GM18498 (cell line): ENCODE results near the gene NELFCD.

Experiments
- ATAC-seq: cut with Tn5 transposase; IDR thresholded peaks from one replicate; pipeline ENCODE4 v1.9.1; 2021; ENCODE audit warnings: mild to moderate bottlenecking, moderate library complexity; ENCODE audit not compliant: unreplicated experiment

NELFCD gene

DNA sequence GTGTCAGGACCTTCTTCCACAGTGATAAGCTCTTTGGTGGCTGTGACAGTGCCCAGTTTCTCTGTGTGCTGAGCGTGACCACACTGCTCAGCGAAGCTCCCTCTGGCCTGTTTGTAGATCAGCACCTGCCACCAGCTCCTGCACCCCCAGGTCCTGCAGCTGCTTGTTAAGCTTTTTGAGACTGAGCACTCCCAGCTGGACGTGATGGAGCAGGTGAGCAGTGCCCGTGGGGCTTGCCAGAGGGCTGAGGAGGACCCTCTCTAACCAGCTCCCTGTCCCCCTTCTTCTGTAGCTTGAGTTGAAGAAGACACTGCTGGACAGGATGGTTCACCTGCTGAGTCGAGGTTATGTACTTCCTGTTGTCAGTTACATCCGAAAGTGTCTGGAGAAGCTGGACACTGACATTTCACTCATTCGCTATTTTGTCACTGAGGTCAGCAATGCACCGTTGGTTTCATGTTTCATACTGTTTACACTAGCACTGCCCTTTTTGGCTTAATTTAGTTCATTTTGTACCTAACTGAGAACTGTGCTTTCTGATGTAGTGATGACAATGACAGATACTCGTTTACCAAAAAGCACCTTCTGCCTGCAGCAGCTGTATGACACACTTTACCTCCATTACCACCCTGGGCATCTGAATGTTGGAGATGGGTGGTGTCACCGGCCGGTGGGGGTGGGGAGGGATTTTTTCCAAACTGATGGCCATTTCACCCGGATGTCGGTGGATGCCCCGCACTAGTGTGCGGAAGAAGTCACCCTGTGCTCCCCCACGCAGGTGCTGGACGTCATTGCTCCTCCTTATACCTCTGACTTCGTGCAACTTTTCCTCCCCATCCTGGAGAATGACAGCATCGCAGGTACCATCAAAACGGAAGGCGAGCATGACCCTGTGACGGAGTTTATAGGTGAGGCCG, 12.5 kb downstream of the NELFCD start:
- no peak for ATAC-seq

DNA sequence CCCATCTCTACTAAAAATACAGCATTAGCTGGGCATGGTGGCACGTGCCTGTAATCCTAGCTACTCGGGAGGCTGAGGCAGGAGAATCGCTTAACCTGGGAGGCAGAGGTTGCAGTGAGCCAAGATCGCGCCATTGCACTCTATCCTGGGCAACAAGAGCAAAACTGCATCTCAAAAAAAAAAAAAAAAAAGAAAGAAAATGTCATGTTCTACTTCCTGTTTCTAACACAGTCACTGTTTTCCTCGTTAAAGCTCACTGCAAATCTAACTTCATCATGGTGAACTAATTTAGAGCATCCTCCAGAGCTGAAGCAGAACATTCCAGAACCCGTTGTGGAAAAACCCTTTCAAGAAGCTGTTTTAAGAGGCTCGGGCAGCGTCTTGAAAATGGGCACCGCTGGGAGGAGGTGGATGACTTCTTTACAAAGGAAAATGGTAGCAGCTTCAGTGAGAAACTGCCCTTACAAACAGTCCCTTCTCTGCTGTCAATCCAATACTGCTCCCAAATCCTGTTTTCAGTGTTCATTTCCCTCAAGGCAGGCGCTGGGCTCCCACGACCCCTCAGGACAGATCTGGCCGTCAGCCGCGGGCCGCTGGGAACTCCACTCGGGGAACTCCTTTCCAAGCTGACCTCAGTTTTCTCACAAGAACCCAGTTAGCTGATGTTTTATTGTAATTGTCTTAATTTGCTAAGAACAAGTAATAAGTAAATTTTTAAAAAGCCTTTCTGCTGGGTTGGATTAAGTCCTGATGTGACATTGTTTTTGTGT, 13.5 kb downstream of the NELFCD start:
- no peak for ATAC-seq

DNA sequence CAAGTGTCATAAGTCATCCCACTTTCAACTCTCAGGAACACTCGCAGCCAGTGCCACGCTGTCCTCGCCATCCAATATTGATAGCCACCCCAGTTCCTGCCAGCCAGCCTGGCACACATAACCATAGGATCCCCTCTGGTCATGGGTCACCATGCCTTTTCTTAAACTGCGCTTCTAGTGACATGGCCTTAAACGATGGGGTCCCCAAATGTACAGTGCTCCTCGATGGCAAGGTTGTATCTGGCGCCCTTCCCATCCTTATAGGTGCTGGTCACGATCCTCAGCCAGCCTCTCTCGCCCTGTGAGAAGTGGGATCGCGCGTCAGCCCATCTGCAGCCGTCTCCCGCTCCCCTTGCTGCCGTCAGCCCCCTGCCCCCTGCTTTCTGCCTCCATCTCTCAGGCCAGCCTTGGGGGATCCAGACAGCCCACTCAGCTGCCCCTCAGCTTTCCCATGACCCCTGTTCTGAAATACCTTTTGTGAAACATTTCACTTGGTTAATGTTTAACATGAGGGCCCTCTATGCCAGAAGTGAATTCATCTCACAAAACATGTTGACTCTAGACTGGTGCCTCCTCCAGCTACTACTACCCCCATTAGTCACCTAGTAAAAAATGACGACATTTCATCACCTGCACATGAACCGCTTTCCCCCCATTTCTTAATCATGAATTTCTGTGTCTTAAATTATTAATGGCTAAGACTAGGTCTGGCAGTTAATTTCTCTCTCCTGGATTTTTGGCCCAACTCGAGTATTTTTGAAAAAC, 14.6 kb downstream of the NELFCD start:
- ATAC-seq, result no peak

DNA sequence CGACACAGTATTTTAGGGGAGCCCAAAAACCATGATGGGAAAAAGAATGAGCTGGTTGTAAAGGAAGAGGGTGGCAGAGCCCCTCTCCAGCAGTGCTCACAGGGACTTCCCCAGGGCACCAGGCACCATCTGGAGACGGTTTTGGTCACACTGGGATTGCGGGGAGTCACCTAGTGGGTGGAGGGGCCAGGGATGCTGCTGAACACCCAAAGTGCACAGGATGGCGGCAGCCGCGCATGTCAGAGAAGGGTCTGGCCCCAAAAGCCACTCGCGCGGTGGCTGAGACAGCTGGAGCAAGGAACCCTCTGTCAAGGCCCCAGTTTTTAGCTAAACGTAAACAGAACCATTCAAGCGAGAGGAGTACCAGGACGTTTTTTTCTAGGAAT, 15.2 kb downstream of the NELFCD start:
- ATAC-seq, result no peak

DNA sequence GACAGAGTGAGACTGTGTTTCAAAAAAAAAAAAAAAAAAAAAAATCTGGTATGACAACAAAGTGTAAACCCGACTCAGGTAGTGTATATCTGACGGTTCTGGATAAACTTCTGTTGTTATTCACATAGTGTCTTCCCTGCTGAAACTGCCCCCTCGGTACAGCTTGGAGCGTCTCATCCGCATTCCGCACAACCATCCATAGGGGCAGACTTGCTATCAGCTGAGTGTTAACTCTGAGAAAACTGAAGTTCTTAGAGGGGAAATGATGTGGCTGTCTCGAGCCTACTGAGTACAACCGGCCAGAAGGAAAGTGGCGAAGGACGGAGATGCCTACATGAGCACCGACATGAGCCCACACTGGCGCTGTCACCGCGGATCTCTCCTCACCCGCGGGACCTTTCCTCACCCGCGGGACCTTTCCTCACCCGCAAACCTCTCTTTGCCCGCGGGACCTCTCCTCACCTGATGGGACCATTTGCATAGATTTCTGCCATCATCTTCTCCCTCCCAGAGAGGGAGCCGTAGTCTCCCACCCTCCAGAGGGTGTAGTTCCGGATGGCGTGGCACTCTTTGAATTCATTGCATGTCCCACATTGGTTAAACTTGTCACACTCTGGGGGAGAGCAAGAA, 16.2 kb downstream of the NELFCD start:
- no peak for ATAC-seq

DNA sequence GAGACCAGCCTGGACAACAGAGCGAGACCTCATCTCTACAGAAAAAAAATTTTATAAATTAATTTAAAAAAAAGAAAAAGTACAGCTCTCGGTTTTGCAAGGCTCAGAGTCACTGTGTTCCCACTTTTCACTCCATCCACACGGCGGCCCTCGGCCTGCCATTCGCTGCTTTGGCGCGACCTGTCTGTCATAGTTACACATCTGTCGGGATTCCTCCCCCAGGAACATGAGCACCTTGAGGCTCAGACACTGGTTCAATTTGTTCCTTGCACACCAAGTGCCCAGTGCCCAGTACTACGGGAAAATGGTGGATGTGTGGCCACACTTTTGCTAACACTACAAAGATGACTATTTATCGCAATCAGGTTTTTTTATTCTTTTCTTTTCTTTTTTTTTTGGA, 17.6 kb downstream of the NELFCD start:
- no peak for ATAC-seq

DNA sequence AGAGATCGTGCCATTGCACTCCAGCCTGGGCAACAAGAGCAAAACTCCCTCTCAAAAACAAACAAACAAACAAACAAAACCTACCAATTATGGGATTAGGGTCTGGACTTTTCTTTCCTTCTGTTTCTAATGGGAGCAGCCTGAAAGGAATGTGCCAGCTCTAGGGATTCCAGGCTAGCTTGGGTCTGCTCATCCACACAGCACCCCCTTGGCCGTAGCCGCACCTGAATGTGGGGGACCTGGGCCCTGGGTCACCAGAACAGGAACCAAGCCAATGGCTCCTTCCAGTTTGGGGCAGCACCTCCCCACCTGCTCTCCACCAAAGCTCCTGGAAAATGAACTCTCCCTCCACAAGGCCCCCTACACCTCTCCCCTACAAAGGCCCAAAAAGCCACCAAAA, 19.3 kb downstream of the NELFCD start:
- no peak for ATAC-seq

DNA sequence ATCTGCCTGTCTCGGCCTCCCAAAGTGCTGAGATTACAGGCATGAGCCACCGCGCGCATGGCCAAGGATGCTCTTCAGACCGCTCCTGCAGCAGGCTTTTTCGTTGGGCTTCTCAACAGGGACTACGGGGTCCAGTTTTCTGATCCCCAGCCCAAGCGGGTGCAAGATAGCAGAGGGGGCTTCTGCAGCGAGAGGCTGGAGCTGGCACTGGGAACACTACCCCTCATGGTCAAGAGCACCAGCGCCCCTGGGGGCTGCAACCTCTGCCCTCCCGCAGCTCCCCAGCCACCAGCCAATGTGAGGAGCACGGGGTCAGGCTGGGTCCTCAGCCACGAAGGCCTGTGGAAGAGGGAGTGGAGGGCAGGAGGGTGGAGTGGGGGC, 20.0 kb downstream of the NELFCD start:
- ATAC-seq, result no peak

DNA sequence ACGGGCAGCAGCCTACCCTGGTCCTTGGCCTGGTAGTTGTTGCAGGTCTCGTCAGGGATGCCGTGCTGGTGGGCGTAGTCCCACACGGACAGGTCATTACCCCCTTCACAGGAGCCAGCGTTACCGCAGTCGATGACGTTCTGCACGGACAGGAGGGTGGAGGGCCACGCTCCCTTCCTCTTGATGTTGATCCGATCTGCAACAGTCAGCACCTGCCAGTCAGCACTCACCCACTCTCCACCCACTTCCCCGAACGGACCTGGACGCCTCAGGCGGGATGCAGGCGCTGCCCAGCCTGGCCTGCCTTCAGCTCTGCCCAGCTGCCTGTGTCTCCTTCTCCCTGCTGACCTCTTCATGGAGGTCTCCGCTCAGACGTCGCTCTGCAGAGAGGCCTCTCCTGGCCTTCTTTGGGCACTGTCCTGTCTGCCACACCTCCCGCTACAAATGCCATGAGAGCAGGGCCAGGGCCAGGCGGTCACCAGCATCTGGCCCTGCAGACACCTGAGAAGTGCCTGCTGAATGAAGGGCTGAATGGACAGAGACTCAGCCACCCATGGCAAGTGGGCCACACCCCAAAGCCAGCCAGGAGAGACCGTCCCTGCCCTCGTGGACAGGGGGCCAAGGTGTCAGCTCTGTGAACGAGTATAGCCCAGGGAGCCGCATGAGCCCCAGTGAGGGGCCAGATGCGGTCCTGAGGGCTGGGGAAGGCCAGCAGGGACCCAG, 20.6 kb downstream of the NELFCD start:
- ATAC-seq, result no peak

DNA sequence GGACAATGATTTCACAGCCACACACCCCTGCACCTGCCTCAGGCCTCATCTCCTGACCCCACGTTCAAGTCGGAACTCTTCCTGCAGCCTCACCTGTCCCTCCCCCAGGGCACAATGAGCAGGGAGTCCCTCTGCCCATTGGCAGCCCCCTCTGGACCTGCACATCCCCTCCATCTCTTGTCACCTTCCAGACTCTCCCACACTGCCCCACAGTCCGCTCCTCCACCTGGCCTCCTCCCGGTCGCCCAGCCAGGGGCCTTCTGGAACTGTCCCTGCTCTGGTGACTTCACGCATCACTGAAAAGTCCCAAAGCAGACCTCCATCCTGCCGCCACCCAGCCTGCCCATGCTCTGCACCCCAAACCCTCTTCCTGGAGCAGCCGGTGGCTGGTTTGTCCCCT, 21.3 kb downstream of the NELFCD start:
- no peak for ATAC-seq

DNA sequence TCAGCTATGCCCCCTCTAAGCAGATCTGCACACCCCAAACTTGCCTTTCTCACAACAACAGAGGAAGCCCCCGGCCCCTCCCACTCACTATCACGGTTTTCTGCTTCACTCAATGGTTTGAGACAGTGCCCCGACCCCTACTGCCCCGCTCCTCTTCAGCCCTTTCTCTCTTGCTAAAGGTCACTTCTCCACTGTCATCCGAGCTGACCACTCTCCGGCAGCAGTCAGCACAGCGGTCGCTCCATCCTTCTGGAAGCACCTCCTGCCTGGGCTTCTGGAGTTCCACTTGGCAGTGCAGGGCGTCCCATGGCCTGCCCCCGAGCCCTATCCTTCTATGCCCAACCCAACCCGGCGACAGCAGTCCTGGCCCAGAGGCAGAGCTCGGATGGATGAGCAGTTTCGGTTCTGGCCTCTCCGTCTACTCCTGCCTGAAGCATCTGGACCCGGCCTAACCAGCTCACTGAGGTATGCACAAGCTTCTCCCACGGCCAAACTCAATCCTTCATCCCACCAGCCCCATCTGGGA, 21.9 kb downstream of the NELFCD start:
- no peak for ATAC-seq

DNA sequence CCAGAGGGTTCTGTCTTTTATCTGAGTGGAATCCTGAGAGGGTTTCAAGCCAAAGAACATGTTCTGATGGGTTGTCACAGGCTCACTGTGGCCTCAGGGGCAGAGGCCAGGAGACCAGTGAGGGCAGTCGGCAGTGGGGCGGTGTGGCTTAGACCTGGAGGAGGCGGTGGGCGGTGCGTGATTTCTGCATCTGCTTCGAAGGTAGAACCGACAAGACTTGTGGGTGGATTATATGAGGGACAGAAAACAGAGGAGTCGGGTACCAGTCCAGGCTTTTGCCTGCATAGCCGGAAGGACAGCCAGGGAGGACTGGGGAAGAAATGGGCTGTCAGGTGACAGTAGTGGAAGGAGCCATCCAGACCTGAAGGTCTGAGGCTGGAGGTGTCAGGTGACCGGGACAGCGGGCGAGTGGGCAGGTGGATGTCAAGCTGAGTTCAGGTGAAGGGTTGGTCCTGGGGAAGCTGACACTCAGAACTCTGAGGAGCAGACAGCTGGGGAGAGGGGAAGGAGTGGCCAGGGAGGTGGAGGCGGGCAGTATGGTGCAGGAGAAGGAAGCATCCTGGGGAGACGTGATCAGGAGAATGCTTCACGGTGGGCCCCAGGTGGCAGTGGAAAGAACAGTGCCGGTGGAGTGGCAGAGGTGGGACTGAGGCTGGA, 22.9 kb downstream of the NELFCD start:
- no peak for ATAC-seq

DNA sequence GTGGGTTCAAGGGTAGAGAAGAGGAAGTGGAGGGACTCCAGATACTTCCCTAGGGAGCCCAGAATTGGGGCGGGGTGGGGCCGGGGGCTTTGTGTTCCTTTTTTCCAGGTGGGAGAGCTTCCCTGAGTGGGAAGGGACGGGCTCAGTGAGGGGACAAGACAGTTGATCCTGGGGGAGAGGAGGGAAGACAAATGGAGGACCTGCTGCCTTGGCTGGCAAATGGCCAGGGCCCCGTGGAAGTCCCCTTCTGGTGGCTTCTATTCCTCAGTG, 23.4 kb downstream of the NELFCD start:
- no peak for ATAC-seq

DNA sequence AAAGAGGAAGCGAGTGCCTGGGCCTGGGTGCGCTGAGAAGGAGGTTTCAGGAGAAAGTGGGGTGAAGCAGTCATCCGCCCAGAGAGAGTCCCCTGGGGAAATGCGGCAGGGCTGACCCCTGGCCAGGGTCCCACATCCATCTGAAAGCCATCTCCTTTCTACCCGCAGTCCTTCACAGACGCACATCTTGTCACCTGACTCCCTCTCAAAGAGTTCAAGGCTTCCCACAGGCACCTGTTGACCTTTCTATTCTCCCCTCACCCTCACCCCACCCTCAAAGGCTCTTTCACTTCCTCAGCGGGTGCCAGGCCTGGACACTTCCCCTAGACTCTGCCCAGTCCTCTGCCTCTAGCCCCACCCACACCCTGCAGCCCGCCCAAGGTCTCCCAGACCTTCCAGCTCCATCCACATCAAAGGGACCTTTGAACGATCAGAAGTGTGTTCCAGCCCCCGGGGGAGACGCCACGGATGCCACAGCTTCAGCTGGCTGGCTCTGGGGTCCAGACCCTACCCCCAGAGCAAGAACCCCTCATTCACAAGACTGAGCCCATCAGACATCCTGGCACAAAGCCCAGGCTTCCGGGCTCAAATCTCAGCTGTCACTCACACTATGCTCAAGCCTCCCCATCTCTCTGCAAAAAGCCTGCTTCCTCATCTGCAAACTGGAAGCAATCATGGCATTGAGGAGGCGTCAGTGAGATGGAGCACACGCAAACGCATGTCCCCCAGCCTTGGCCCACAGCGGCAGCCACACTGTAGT, 23.9 kb downstream of the NELFCD start:
- peak; percentile 66 for ATAC-seq

DNA sequence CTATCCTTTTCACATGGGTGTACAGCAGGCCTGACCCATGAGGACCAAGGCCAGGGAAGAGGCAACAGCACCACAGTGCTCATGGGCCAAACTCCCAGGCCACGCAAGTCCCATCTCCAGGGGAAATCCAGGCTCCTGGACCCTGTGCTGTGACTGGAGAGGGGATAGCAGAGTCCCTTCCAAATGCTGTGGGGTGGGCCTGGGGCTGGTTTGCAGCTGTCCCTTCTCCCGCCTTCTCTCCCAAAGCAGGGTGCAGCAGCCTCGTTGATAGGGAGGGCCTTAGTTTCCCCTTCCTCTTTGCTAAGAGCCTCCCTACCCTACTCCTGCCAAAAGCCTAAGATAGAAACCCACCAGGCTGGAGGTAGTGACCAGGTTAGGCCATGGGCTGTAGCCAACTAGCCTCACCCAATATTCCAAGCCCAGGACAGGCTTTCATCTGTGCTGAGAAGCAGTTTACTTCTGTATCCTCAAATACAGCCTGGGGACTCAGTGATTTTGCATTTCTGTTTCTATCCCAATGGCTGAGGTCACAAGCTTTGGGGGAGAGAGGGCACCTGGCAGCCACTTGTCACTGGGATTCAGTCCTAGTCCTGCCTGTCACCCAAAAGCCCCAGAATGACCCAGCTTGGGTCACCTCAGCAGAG, 24.6 kb downstream of the NELFCD start:
- no peak for ATAC-seq

DNA sequence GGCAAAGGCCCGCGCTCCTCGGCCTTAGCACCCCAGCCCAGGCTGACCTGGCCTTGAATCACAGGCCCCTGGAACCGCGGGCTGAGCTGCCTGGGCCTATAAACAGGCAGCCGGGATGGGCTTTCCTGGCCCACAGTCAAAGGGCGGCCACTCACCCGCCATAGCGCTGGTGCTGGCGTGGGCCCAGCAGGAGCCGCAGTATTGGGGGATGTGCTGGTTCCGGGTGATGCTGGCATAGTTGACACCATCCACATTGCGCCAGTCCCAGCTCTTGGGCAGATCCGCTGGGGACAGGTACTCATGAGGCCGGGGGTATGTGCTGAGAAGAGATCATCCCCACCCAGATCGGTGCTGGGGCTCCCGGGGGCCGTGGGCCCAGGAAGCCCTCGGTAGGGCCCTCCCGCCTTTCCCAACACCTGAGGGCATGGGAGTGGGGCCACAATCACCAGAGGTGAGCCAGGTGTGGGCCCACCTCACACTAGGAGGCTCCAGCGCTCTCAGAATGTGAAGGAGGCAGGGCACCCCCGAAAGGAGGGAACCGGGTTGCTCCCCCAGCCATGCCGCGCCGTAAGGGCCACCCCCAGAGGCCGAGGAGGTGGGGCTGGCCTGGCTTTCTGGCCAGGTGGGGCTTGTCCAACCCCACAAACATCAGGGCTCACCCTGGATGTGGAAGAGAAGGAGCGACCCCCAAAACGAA, 25.3 kb downstream of the NELFCD start:
- no peak for ATAC-seq

DNA sequence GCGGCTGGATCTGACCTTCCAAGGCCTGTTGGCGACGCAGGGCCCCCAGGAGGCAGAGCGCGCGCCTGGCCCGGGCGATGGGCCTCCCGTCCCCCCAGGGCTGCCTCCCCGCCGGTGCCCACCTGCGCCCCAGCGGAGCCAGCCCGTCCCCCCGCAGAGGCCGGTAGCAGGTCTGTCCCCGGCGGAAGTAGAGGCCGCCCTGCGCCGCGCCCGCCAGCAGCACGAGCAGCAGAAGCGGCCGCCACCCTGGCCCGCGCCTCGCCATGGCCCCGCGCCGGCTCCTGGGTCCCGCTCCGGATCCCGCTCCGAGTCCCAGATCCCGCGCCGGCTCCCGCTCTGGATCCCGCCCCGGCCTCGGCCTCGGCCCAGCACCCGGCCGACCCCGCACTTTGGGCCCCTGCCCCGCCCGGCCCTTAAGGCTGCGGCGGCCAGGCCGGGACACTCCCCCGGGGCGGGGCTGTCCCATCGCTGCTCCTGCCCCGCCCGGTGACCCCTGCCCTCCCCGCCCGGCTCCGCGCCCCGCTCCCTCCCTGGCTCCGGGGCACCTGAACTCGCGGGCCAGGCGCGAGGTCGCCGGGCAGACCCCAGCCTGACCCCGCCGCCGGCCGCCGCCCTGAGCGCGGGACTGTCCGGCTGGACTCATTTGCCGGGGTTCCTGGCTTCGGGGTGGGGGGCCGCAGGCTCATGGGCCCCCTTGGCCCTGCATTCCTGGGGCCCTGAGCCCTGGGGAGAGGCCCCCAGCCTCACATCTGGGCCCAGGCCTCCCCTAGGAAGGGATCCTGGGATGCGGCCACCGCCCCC, 26.0 kb downstream of the NELFCD start, which contains the start of gene CTSZ:
Gene CTSZ, minus strand, starts transcription at position 391 of the 801 bp plus-strand sequence. Its CDS starts 126 bp downstream, at position 265.
- peak; percentile 25 for ATAC-seq
